ENCODE data around the gene COL1A1. TPM values are rescaled to one million over a fixed set of nuclear protein-coding genes. Genes with fewer than 3 reads are reported as not detected.

COL1A1 gene
- total RNA-seq, 1 donor from 2014 or later = 1.1 TPM

DNA sequence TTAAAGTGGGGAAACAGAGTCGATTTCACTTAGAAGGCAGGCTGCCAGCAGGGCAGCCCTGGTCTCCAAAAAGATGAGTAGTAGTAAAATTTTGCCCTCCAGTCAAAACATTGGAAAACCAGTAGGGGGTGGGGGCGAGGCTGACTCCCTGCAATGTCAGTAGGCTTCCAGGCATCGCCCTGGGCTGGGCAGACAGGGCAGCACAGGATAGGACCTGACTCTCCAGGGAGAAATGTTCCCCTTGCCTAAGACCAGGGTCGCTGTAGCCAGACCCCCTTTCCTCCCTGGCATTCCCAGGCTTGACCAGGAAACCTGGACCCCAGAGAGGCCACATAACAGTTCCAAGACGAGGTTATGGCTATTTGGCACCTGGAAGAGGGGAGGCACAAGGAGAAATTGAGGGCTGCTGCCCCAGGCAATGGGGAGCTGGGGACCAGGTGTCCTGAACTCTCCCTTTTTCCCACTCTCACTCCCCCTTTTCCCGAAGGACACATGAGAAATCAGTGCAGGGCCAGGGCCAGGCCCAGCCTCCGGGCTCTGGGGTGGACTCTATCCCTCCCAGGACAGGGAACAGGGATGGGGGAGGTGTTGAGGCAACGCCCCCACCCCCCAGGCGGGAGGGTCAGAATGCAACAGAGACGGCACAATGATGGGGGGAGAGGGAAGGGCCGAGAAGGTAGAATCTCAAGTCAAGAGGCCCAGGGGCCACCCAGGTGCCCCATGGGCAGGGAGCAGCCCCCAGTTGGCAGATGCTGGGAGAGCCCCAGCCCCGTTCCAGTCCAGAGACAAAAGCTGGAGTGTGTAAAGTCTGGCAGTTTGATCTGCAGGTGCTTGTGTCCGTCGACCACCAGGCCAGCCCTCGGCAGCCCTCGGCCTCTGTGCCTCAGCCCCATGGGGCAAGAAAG, 67.0 kb downstream of the COL1A1 start:
- peaks cover 7% of the 10 kb centered on the region for H3K4me1 ChIP-seq
- no peaks in the 10 kb centered on the region for H3K9me3 ChIP-seq (ENCODE audit: low read depth)
- H3K79me2 ChIP-seq (ENCODE audit: low read depth) = no peaks in the 10 kb centered on the region
- H3K27ac Mint-ChIP-seq = no peak overlapping the region
- TF ChIP-seq EZH2 (IDR thresholded peaks at IDR 0.05) (no peak), EZH2phosphoT487 (IDR thresholded peaks at IDR 0.05) (no peak)
- TF ChIP-seq, protein P1, sequence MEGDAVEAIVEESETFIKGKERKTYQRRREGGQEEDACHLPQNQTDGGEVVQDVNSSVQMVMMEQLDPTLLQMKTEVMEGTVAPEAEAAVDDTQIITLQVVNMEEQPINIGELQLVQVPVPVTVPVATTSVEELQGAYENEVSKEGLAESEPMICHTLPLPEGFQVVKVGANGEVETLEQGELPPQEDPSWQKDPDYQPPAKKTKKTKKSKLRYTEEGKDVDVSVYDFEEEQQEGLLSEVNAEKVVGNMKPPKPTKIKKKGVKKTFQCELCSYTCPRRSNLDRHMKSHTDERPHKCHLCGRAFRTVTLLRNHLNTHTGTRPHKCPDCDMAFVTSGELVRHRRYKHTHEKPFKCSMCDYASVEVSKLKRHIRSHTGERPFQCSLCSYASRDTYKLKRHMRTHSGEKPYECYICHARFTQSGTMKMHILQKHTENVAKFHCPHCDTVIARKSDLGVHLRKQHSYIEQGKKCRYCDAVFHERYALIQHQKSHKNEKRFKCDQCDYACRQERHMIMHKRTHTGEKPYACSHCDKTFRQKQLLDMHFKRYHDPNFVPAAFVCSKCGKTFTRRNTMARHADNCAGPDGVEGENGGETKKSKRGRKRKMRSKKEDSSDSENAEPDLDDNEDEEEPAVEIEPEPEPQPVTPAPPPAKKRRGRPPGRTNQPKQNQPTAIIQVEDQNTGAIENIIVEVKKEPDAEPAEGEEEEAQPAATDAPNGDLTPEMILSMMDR (IDR thresholded peaks at IDR 0.05) = no peak
- H3K4me3 ChIP-seq = no peak overlapping the region
- peaks cover 6% of the 10 kb centered on the region for H4K20me1 ChIP-seq (ENCODE audit: low read depth)
- no peaks in the 10 kb centered on the region for H3K27me3 ChIP-seq
- H3K4me1 Mint-ChIP-seq = peaks cover 19% of the 10 kb centered on the region
- no peak overlapping the region for H3K9ac ChIP-seq
- peak overlapping the region; percentile 42 for H3K4me3 Mint-ChIP-seq
- no peak overlapping the region for H3K27ac ChIP-seq
- no peak overlapping the region for H3K4me2 ChIP-seq
- H3K36me3 Mint-ChIP-seq = peaks cover 20% of the 10 kb centered on the region
- H2AFZ ChIP-seq (replicated peaks) = no peak overlapping the region
- no peaks in the 10 kb centered on the region for H3K9me3 Mint-ChIP-seq
- peaks cover 12% of the 10 kb centered on the region for H3F3A ChIP-seq (ENCODE audit: low read depth)
- no peaks in the 10 kb centered on the region for H3K36me3 ChIP-seq
- DNase-seq (ENCODE audit: low spot score) = no peak
- peaks cover 10% of the 10 kb centered on the region for H3K27me3 Mint-ChIP-seq (ENCODE audit: insufficient read depth, low read depth)

DNA sequence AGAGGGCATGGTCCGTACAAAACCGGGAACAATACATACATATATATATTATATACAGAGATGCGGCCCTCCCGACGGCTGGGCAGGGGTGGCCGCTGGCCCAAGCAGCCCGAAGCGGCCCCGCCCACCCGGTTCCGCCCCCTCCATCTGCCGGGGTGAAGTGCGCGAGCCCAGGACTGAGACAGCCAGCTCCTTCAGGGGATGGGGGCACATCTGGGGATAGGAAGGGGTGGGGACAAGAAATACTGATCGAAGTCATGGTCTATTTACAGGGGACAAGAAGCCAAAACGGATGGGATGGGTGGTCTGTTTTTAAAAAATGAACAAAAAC, 67.7 kb downstream of the COL1A1 start:
- Histone ChIP-seq H3K27me3 (no peaks in the 10 kb centered on the region), H2AFZ (replicated peaks) (no peak overlapping the region), H3K27ac (no peak overlapping the region), H3K4me3 (no peak overlapping the region), H3K9me3 (ENCODE audit: low read depth) (no peaks in the 10 kb centered on the region), H3K9ac (no peak overlapping the region), H4K20me1 (ENCODE audit: low read depth) (peaks cover 3% of the 10 kb centered on the region), H3K4me1 (peaks cover 7% of the 10 kb centered on the region), H3K79me2 (ENCODE audit: low read depth) (no peaks in the 10 kb centered on the region), H3K4me2 (no peak overlapping the region), H3F3A (ENCODE audit: low read depth) (peaks cover 15% of the 10 kb centered on the region), H3K36me3 (no peaks in the 10 kb centered on the region)
- Mint-ChIP-seq H3K4me3 (peak overlapping the region; percentile 42), H3K27ac (peak overlapping the region; percentile 37), H3K4me1 (peaks cover 20% of the 10 kb centered on the region), H3K27me3 (ENCODE audit: insufficient read depth, low read depth) (peaks cover 10% of the 10 kb centered on the region), H3K36me3 (peaks cover 20% of the 10 kb centered on the region), H3K9me3 (no peaks in the 10 kb centered on the region)
- DNase-seq (ENCODE audit: low spot score) = no peak
- no peak for TF ChIP-seq EZH2 (IDR thresholded peaks at IDR 0.05)

Small RNA genes within 50 kb of the gene (small RNA-seq; reads per million reads assigned to genes)
- not detected for gene SUMO2P7

Other genes starting within 250 kb of the COL1A1 start
- 0.53 TPM in 1 of 2 replicates, not detected in the other for gene DLX4, start 232.4 kb downstream of the COL1A1 start, total RNA-seq (ENCODE audit: low replicate concordance)
- 0.04 and 0.87 TPM in 2 replicates for gene DLX3, start 206.4 kb downstream of the COL1A1 start, total RNA-seq (ENCODE audit: low replicate concordance)
- 7.7 and 11.9 TPM in 2 replicates for gene ITGA3, start 145.5 kb downstream of the COL1A1 start, total RNA-seq (ENCODE audit: low replicate concordance)
- gene PDK2, start 106.3 kb downstream of the COL1A1 start, total RNA-seq (ENCODE audit: low replicate concordance) = 12.6 and 17.3 TPM in 2 replicates
- gene SAMD14, start 71.5 kb downstream of the COL1A1 start, total RNA-seq (ENCODE audit: low replicate concordance) = 8.7 and 27.9 TPM in 2 replicates
- gene PPP1R9B, start 51.0 kb downstream of the COL1A1 start, total RNA-seq (ENCODE audit: low replicate concordance) = 12.0 and 31.4 TPM in 2 replicates
- 1.5 TPM in 1 of 2 replicates, not detected in the other for gene SGCA, start 35.6 kb downstream of the COL1A1 start, total RNA-seq (ENCODE audit: low replicate concordance)
- gene TMEM92, start 72.8 kb upstream of the COL1A1 start, total RNA-seq (ENCODE audit: low replicate concordance) = 1.8 and 4.4 TPM in 2 replicates
- 12.2 and 33.0 TPM in 2 replicates for gene XYLT2, start 144.5 kb upstream of the COL1A1 start, total RNA-seq (ENCODE audit: low replicate concordance)
- 39.1 and 50.4 TPM in 2 replicates for gene MRPL27, start 171.6 kb upstream of the COL1A1 start, total RNA-seq (ENCODE audit: low replicate concordance)
- gene EME1, start 171.6 kb upstream of the COL1A1 start, total RNA-seq (ENCODE audit: low replicate concordance) = 26.6 and 31.3 TPM in 2 replicates
- gene LRRC59, start 195.9 kb upstream of the COL1A1 start, total RNA-seq (ENCODE audit: low replicate concordance) = 57.0 and 63.8 TPM in 2 replicates
- gene ACSF2, start 224.6 kb upstream of the COL1A1 start, total RNA-seq (ENCODE audit: low replicate concordance) = 15.2 and 28.8 TPM in 2 replicates

Measured in neural progenitor cell (in vitro differentiated cells).